ENCODE results near the gene GHRHR.

GRCh38 chr7:31017721-31018120 is 54.0 kb downstream of the GHRHR start:
- TF ChIP-seq GATA2 (IDR thresholded peaks at IDR 0.05; ENCODE audit: low read depth, low read length) (no peak), GATA3 (IDR thresholded peaks at IDR 0.05; ENCODE audit: low read depth, low read length) (no peak)

Measured in SH-SY5Y (cell line).